ENCODE data around the gene RALGAPA2. TPM values are rescaled to one million over a fixed set of nuclear protein-coding genes. Genes with fewer than 3 reads are reported as not detected.
A peak's percentile ranks its signal among the peaks of the same experiment; 100 is the strongest.
"Not testable (repeated sequence)": the region's sequence is repeated elsewhere in the genome, so short reads cannot be mapped to it uniquely, and the experiment has no call there.

RALGAPA2 gene
- polyA plus RNA-seq, 1 donor: 33.1 TPM

DNA sequence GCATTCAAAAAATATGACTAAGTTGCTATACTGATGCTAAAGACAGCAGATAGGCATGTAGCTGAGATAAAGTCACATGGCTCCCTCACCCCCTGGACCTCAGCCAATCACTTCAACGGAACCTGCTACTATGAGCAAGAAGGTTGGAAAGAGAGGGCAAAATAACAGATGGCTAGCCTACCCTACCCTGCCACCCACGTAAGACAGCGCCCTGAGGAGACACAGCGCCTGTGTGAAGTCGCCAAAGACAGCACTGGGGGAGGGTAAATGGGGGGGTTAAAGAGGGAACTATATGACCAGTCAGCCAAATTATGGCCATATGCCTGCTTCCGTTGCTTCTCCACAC lies 163.2 kb downstream of the RALGAPA2 start:
- Histone ChIP-seq H3K36me3 (ENCODE audit: control insufficient read depth, insufficient read depth, low read length) (peaks cover 10% of the 10 kb centered on the region), H3K9me3 (ENCODE audit: control insufficient read depth, low read depth, low read length) (no peaks in the 10 kb centered on the region), H3K27ac (ENCODE audit: low read length) (no peak overlapping the region), H3K4me3 (ENCODE audit: low read length) (no peak overlapping the region), H3K27me3 (ENCODE audit: control insufficient read depth, insufficient read depth, low read length) (no peaks in the 10 kb centered on the region), H3K4me1 (ENCODE audit: control insufficient read depth, insufficient read depth, low read length) (peaks cover 16% of the 10 kb centered on the region)
- peak in 1 of 2 donors; percentile 18 for DNase-seq
- WGBS (ENCODE audit: insufficient coverage, low lambda C conversion rate): no CpG with 5 or more reads among the region's 6 CpGs

DNA sequence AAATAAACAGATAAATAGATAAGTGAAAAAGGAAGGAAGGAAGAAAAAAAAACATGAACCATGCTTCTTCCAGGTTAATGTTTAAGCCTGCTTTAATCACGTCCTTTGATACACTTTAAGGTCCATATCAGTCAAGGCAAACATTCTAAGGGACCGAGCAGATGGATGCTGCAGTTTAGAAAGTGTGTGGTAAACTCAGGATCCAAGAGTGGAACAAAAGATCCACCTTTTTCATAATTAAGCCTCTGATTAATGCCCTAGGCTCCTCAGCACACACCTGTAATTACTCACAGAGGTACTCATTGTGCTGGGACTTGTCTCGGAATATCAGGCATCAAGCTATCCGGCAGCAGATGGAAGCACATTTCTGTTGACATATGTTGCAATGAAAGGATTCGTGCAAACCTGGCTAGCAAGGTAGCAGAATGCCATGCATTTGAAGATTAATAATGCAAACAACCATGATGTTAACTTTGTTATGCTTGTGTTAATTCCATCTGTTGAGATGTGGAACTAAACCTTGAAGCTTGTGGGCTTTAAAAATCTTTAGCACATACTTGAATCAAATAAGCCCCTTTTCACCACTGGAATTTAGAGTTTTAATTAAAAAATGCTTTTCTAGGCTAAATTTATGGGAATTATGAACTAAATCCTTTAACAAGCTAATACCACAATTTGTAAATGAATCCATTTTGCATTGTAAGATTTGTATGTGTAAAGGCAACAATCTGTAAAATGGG lies 163.7 kb downstream of the RALGAPA2 start:
- H3K27ac ChIP-seq (ENCODE audit: low read length): peak overlapping the region; percentile 78
- WGBS (ENCODE audit: insufficient coverage, low lambda C conversion rate): 10% methylated on average over 2 of the region's 5 CpGs
- peak; percentile 25 to 77 for DNase-seq
- peaks cover 10% of the 10 kb centered on the region for H3K36me3 ChIP-seq (ENCODE audit: control insufficient read depth, insufficient read depth, low read length)
- no peaks in the 10 kb centered on the region for H3K9me3 ChIP-seq (ENCODE audit: control insufficient read depth, low read depth, low read length)
- H3K4me3 ChIP-seq (ENCODE audit: low read length): no peak overlapping the region
- H3K27me3 ChIP-seq (ENCODE audit: control insufficient read depth, insufficient read depth, low read length): no peaks in the 10 kb centered on the region
- peaks cover 16% of the 10 kb centered on the region for H3K4me1 ChIP-seq (ENCODE audit: control insufficient read depth, insufficient read depth, low read length)

DNA sequence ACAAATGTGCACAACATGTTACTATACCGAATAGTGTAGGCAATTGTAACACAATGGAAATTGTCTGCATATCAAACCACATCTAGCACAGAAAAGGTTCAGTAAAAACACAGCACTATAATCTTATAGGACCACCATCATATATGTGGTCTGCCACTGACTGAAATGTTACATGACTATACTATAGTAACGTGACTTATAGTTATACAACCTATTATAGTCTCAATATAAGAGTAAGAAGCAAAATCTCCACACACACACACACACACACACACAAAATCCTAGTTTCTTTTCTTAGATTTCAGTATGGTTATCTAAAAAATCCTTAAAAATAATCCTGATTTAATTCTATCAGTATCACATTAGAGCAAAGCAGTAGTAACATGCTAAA lies 164.6 kb downstream of the RALGAPA2 start:
- H3K27ac ChIP-seq (ENCODE audit: low read length): peak overlapping the region; percentile 78
- no CpG with 5 or more reads among the region's 2 CpGs for WGBS (ENCODE audit: insufficient coverage, low lambda C conversion rate)
- DNase-seq: no peak

DNA sequence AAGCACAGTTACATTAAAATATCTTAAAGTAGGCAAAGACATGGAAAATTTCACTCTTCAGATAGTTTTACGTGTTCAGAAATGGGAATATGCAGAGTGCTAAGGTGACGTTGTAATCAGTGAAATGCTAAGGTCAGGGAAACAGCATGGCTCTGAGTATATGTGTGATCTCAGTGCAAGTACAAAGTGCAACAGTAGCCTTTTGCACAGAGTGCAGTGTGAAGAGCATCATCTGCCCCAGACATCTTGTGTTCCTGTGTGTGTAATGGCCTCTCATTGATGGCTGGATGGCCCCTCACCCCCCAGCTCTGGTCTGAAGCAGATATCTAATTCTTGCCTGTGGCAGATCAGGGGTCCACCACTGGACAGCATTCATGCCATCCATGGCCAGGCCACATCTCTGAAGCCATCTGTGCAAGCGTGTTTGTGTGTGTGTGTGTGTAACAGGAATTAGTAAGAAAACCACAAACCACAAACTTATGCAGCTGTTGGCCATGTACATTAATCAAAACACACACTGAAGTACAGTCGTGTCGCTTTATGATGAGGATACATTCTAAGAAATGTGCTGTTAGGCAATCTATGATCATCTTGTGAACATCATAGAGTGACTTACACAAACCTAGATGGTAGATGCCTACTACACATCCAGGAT lies 165.1 kb downstream of the RALGAPA2 start:
- peaks cover 16% of the 10 kb centered on the region for H3K4me1 ChIP-seq (ENCODE audit: control insufficient read depth, insufficient read depth, low read length)

More for the DNA sequence above, 164.6 kb downstream of the RALGAPA2 start:
- Histone ChIP-seq H3K4me3 (ENCODE audit: low read length) (no peak overlapping the region), H3K36me3 (ENCODE audit: control insufficient read depth, insufficient read depth, low read length) (peaks cover 10% of the 10 kb centered on the region), H3K9me3 (ENCODE audit: control insufficient read depth, low read depth, low read length) (no peaks in the 10 kb centered on the region), H3K27me3 (ENCODE audit: control insufficient read depth, insufficient read depth, low read length) (no peaks in the 10 kb centered on the region), H3K4me1 (ENCODE audit: control insufficient read depth, insufficient read depth, low read length) (peaks cover 16% of the 10 kb centered on the region)

DNA sequence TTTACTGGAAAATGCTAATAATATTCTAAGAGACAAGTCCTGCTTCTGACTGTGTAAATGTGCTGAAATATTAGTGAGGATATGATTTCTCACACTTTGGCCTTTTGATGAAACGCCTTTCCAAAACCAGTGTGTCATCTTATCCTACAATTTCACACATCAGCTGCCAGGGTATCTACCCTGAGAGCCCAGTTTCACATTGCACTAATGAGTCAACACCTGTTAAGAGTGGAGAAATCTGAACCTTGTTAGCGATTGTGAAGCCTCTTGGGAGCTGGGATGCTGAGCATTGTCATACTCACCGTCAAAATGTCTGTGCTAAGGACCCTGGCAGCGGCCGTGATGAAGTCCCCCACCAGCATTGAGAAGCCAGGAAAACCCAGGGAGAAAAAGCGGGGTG lies 166.0 kb downstream of the RALGAPA2 start:
- DNase-seq: peak; percentile 37 to 71
- peaks cover 16% of the 10 kb centered on the region for H3K4me1 ChIP-seq (ENCODE audit: control insufficient read depth, insufficient read depth, low read length)
- H3K36me3 ChIP-seq (ENCODE audit: control insufficient read depth, insufficient read depth, low read length): peaks cover 10% of the 10 kb centered on the region
- 80% methylated on average over 1 of the region's 6 CpGs for WGBS (ENCODE audit: insufficient coverage, low lambda C conversion rate)
- H3K9me3 ChIP-seq (ENCODE audit: control insufficient read depth, low read depth, low read length): no peaks in the 10 kb centered on the region
- H3K4me3 ChIP-seq (ENCODE audit: low read length): no peak overlapping the region
- no peaks in the 10 kb centered on the region for H3K27me3 ChIP-seq (ENCODE audit: control insufficient read depth, insufficient read depth, low read length)
- H3K27ac ChIP-seq (ENCODE audit: low read length): peak overlapping the region; percentile 78

More for the DNA sequence above, 165.1 kb downstream of the RALGAPA2 start:
- Histone ChIP-seq H3K4me3 (ENCODE audit: low read length) (no peak overlapping the region), H3K9me3 (ENCODE audit: control insufficient read depth, low read depth, low read length) (no peaks in the 10 kb centered on the region), H3K27ac (ENCODE audit: low read length) (peak overlapping the region; percentile 78), H3K27me3 (ENCODE audit: control insufficient read depth, insufficient read depth, low read length) (no peaks in the 10 kb centered on the region), H3K36me3 (ENCODE audit: control insufficient read depth, insufficient read depth, low read length) (peaks cover 10% of the 10 kb centered on the region)
- no CpG with 5 or more reads among the region's 5 CpGs for WGBS (ENCODE audit: insufficient coverage, low lambda C conversion rate)
- peak; percentile 70 to 86 for DNase-seq

DNA sequence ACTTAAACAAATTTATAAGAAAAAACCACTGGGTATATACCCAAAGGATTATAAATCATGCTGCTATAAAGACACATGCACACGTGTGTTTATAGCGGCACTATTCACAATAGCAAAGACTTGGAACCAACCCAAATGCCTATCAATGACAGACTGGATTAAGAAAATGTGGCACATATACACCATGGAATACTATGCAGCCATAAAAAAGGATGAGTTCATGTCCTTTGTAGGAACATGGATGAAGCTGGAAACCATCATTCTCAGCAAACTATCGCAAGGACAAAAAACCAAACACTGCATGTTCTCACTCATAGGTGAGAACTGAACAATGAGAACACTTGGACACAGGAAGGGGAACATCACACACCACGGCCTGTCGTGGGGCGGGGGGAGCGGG lies 169.1 kb downstream of the RALGAPA2 start:
- peaks cover 12% of the 10 kb centered on the region for H3K36me3 ChIP-seq (ENCODE audit: control insufficient read depth, insufficient read depth, low read length)

DNA sequence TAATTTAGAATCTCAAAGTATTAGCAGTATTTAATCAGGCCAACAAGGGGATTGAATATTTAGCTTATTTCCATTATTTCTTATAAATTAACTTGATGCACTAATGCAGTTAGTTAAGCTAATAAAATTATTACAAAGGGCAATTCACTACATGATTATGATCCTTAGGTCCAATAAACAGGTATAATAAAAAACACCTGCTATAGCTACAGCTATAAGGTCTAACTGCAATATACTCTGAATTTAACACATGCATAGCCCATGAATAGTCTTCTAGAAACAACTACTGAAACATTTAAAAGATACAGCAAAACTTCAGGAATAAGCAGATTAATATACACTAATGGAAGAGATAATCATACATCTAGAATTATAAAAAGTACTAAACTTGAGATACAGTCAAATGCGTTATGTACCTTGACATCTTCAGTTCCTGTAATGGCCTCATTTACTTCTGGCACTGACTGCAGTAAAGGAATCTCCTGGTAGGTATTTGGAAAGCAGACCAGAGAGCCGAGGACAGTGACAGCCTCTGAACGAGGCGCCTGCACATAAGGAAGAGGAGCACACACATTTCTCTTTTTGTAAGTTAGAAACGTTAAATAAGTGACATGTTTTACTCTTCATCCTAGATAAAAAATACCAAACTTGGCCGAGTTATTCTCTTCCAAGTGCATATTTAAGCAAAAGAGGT lies 176.1 kb downstream of the RALGAPA2 start:
- Histone ChIP-seq H3K4me3 (ENCODE audit: low read length) (no peak overlapping the region), H3K4me1 (ENCODE audit: control insufficient read depth, insufficient read depth, low read length) (no peaks in the 10 kb centered on the region), H3K27ac (ENCODE audit: low read length) (no peak overlapping the region), H3K36me3 (ENCODE audit: control insufficient read depth, insufficient read depth, low read length) (peaks cover 7% of the 10 kb centered on the region), H3K9me3 (ENCODE audit: control insufficient read depth, low read depth, low read length) (no peaks in the 10 kb centered on the region), H3K27me3 (ENCODE audit: control insufficient read depth, insufficient read depth, low read length) (no peaks in the 10 kb centered on the region)
- no peak for DNase-seq
- 70% methylated on average over 2 of the region's 6 CpGs for WGBS (ENCODE audit: insufficient coverage, low lambda C conversion rate)

More for the DNA sequence above, 169.1 kb downstream of the RALGAPA2 start:
- H3K27me3 ChIP-seq (ENCODE audit: control insufficient read depth, insufficient read depth, low read length); H3K9me3 ChIP-seq (ENCODE audit: control insufficient read depth, low read depth, low read length); H3K4me1 ChIP-seq (ENCODE audit: control insufficient read depth, insufficient read depth, low read length); H3K4me3 ChIP-seq (ENCODE audit: low read length); H3K27ac ChIP-seq (ENCODE audit: low read length); DNase-seq: not testable (repeated sequence)
- WGBS (ENCODE audit: insufficient coverage, low lambda C conversion rate): no CpG with 5 or more reads among the region's 7 CpGs

DNA sequence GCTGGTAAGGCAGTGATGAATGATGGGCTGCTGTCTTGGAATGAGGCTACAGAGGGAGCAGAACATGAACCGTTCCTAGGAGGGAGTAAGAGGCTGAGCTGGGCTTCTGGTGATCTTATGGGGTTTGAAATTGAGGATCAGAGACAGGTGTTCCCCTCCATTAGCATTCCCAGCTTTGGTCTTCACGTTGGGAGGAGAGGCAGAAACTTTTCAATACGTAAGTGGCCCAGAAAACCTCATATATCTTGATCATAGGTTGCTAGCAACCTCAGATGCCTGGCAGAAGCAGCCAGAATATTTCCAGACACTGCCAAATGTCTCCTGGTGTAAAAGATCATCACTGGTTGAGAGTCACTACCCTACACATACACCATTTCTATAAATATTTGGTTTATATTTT lies 177.4 kb downstream of the RALGAPA2 start:
- no peak overlapping the region for H3K27ac ChIP-seq (ENCODE audit: low read length)
- H3K4me3 ChIP-seq (ENCODE audit: low read length): no peak overlapping the region
- H3K27me3 ChIP-seq (ENCODE audit: control insufficient read depth, insufficient read depth, low read length): no peaks in the 10 kb centered on the region
- H3K9me3 ChIP-seq (ENCODE audit: control insufficient read depth, low read depth, low read length): no peaks in the 10 kb centered on the region
- DNase-seq: no peak
- peaks cover 20% of the 10 kb centered on the region for H3K36me3 ChIP-seq (ENCODE audit: control insufficient read depth, insufficient read depth, low read length)
- 60% methylated on average over 2 of the region's 3 CpGs for WGBS (ENCODE audit: insufficient coverage, low lambda C conversion rate)
- no peaks in the 10 kb centered on the region for H3K4me1 ChIP-seq (ENCODE audit: control insufficient read depth, insufficient read depth, low read length)

DNA sequence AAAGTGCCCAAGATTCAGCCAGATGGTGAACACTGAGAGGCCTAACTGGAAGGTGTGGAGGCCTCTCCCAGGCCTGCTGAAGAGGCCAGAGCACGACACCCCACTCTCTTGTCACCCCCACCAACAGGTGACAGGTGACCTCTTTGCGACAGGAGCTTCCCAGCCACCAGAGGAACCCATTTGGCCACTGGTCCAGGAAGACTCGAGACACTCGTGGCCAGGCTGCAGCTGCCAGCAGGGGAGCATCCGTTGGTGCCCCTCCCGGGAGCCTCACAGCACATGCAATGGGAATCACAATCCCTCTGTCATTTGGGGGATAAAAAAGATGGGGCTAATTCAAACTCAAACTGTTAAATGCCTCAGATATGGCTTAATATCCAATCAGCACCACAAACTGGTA lies 181.2 kb downstream of the RALGAPA2 start:
- Histone ChIP-seq H3K27ac (ENCODE audit: low read length) (no peak overlapping the region), H3K27me3 (ENCODE audit: control insufficient read depth, insufficient read depth, low read length) (no peaks in the 10 kb centered on the region), H3K4me1 (ENCODE audit: control insufficient read depth, insufficient read depth, low read length) (no peaks in the 10 kb centered on the region), H3K4me3 (ENCODE audit: low read length) (no peak overlapping the region), H3K9me3 (ENCODE audit: control insufficient read depth, low read depth, low read length) (no peaks in the 10 kb centered on the region), H3K36me3 (ENCODE audit: control insufficient read depth, insufficient read depth, low read length) (peaks cover 38% of the 10 kb centered on the region)
- no CpG with 5 or more reads among the region's 6 CpGs for WGBS (ENCODE audit: insufficient coverage, low lambda C conversion rate)
- DNase-seq: no peak

DNA sequence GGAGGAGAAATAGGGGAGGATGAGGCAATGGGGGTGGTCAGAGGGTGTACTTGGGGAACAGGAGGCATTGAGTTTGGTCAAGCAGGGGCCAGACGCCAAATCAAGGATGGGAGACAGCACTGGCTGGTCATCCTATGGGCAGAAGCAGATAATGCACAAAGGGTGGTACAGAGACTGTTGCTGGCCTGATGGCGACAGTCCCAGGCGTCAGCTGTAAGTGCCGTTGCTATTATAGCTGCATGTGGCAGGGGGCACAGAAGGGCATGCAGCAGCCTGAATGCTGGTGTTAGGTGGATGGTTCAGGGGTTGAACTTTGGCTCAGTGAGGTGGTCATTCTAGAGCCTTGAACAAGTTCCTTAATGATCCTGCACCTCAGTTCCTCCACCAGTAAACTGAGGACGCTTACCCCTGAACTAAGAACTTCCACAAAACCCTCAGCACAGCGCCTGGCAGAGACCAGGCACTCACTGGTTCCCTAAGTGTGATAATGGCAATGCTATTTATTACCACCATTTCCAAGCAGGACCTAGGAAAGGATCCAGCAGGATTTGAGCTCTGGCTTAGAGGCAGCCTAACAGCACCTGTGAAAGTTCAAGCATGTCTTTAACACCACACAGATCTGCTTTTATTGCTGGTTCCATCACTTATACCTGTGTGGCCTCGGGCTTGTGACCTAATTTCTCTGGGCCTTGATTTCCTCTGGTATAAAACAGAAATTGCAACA lies 181.9 kb downstream of the RALGAPA2 start:
- WGBS (ENCODE audit: insufficient coverage, low lambda C conversion rate): no CpG with 5 or more reads among the region's 7 CpGs
- Histone ChIP-seq H3K9me3 (ENCODE audit: control insufficient read depth, low read depth, low read length) (no peaks in the 10 kb centered on the region), H3K4me3 (ENCODE audit: low read length) (no peak overlapping the region), H3K27ac (ENCODE audit: low read length) (no peak overlapping the region), H3K27me3 (ENCODE audit: control insufficient read depth, insufficient read depth, low read length) (no peaks in the 10 kb centered on the region), H3K4me1 (ENCODE audit: control insufficient read depth, insufficient read depth, low read length) (no peaks in the 10 kb centered on the region), H3K36me3 (ENCODE audit: control insufficient read depth, insufficient read depth, low read length) (peaks cover 41% of the 10 kb centered on the region)
- no peak for DNase-seq
